ENCODE measurements around the gene ETV3L. TPM values are rescaled to one million over a fixed set of nuclear protein-coding genes. Genes with fewer than 3 reads are reported as not detected.
"Not testable (repeated sequence)": the region's sequence is repeated elsewhere in the genome, so short reads cannot be mapped to it uniquely, and the experiment has no call there.

Gene ETV3L
- total RNA-seq, 2 experiments from 2014 or later, result not detected

DNA sequence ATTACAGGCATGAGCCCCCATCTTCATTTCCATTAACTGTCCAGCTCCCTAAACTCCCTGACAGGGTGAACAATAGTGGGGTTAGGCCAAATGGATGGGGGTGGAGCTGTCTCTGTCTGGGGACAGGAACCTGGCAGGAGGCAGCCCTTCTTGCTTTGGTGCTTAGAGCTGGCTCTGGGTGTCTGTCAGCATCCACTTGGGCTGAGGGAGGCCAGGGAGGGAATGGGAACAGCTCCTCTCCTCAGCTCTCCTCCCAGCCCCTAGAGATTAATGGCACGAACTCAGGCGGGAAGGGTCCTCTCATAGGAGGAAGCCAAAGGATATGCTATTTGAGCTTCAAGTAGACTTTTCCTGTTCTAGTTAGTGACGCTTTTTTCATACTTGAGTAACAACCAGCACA, 11.1 kb upstream of the ETV3L start:
- no peak overlapping the region for H3K4me3 Mint-ChIP-seq
- POLR2A ChIA-PET, result no interaction called here
- peaks cover 30% of the 10 kb centered on the region for H3K27me3 Mint-ChIP-seq

DNA sequence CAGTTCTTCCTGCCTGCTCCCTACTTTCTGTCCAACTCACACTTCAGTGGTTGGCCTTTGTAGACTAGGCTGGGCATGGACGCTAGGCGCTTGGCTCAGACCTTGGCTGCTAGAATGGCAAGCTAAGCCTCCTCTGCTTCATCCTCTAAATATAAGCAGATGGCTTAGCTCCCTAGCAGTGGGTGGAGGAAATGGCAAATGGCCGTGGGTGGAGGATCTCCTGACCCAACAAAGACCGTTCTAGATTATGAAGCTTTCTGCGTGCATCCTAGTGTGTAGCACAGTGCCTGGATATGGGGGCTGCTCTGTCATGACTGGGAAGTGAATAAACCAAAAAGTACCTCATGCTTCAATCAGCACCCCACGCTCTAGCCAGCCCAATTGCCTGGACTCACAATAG, 10.4 kb upstream of the ETV3L start:
- ChIA-PET CTCF (interaction anchor here (0.7 to 2.5 kb wide), 4 partner anchors 12 to 31 kb away, joined by 3 to 13 read pairs (median 5); no protein-coding TSS in a partner anchor), POLR2A (no interaction called here)
- no peaks in the 10 kb centered on the region for H3K36me3 Mint-ChIP-seq (ENCODE audit: low read depth)
- H3K4me3 Mint-ChIP-seq, result no peak overlapping the region
- peaks cover 4% of the 10 kb centered on the region for H3K4me1 Mint-ChIP-seq
- DNase-seq, result no peak
- peaks cover 30% of the 10 kb centered on the region for H3K27me3 Mint-ChIP-seq
- H3K9me3 Mint-ChIP-seq, result no peaks in the 10 kb centered on the region
- H3K27ac Mint-ChIP-seq, result no peak overlapping the region

More for the DNA sequence above, 11.1 kb upstream of the ETV3L start:
- Mint-ChIP-seq H3K9me3 (no peaks in the 10 kb centered on the region), H3K4me1 (peaks cover 4% of the 10 kb centered on the region), H3K27ac (no peak overlapping the region), H3K36me3 (ENCODE audit: low read depth) (no peaks in the 10 kb centered on the region)
- no peak for DNase-seq
- CTCF ChIA-PET, result interaction anchor here (1.1 to 2.5 kb wide), 2 partner anchors 20 to 30 kb away, joined by 3 to 13 read pairs; no protein-coding TSS in a partner anchor

DNA sequence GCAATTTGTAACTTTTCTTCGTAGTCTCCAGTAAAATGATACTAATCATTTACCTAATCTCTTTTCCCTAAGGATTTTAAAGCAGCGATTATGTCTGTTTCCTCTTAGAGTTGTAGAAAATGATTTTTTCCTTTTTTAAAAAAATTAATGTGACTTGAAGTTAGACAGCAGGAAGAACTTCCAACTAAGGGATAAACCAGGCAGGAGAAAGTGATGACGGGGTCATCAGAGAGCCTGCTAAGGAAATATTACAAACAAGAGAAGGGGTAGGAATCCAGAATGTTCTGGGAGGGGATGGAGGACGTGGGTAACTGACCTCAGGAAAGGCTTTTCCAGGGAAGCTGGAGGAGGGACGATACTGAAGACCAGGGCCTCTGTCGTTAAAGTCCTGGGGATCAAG, 8.8 kb upstream of the ETV3L start:
- H3K4me1 Mint-ChIP-seq, result peaks cover 4% of the 10 kb centered on the region
- H3K27ac Mint-ChIP-seq, result no peak overlapping the region
- H3K9me3 Mint-ChIP-seq, result no peaks in the 10 kb centered on the region
- no peaks in the 10 kb centered on the region for H3K36me3 Mint-ChIP-seq (ENCODE audit: low read depth)
- H3K27me3 Mint-ChIP-seq, result peaks cover 42% of the 10 kb centered on the region
- DNase-seq, result no peak
- H3K4me3 Mint-ChIP-seq, result no peak overlapping the region
- ChIA-PET POLR2A (no interaction called here), CTCF (interaction anchor here (0.5 to 3.7 kb wide), 2 partner anchors 18 to 310 kb away, joined by 3 to 19 read pairs; no protein-coding TSS in a partner anchor)

DNA sequence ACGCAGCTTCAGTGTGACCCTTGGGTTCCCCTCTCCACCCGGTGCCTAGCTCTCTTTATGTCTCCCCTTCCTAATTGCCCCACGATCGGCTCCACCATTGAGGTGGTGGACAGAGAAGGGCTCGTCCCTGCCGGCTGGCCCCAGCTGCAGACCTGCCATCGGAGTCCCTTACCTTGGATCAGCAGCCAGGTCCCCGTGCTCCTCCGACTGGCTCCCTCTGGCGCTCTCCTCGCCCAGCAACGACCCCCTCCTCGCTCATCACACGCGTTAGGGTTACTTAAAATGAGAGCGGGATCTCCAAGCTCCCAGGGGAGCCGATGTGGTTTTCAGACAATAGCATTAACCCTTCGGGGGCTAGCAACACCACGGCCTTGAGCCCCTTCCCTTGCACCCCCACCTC, 8.1 kb upstream of the ETV3L start:
- no peak for DNase-seq
- Mint-ChIP-seq H3K36me3 (ENCODE audit: low read depth) (no peaks in the 10 kb centered on the region), H3K9me3 (no peaks in the 10 kb centered on the region), H3K4me3 (no peak overlapping the region), H3K27ac (no peak overlapping the region), H3K4me1 (peaks cover 4% of the 10 kb centered on the region), H3K27me3 (peaks cover 48% of the 10 kb centered on the region)
- ChIA-PET POLR2A (no interaction called here), CTCF (interaction anchor here (0.9 to 3.7 kb wide), 3 partner anchors 17 to 49 kb away, joined by 3 to 19 read pairs (median 6); no protein-coding TSS in a partner anchor)

DNA sequence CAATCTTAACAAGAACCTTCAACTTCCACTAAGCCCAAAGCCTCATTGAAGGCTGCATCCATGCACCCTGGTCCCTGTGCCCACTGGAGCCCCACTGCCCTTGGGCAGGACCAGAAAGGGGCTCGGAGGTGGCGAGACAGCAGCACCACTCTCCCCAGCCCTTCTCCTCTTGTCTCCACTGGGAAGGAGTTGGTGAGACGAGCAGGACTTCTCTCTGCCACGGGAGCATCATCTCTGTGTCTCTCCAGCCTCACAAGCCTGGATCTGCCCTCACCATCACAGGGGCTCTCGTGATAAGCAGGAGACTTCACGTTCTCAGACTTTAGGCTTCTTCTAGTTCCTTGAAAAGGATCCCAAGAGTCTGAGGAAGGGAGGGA, 7.2 kb upstream of the ETV3L start:
- Mint-ChIP-seq H3K27me3 (peaks cover 49% of the 10 kb centered on the region), H3K9me3 (no peaks in the 10 kb centered on the region), H3K36me3 (ENCODE audit: low read depth) (no peaks in the 10 kb centered on the region), H3K4me3 (no peak overlapping the region), H3K4me1 (peaks cover 4% of the 10 kb centered on the region), H3K27ac (no peak overlapping the region)
- DNase-seq, result no peak
- CTCF ChIA-PET, result interaction anchor here (0.7 to 3.7 kb wide), 4 partner anchors 16 to 49 kb away, joined by 3 to 19 read pairs (median 3); no protein-coding TSS in a partner anchor
- POLR2A ChIA-PET, result no interaction called here

DNA sequence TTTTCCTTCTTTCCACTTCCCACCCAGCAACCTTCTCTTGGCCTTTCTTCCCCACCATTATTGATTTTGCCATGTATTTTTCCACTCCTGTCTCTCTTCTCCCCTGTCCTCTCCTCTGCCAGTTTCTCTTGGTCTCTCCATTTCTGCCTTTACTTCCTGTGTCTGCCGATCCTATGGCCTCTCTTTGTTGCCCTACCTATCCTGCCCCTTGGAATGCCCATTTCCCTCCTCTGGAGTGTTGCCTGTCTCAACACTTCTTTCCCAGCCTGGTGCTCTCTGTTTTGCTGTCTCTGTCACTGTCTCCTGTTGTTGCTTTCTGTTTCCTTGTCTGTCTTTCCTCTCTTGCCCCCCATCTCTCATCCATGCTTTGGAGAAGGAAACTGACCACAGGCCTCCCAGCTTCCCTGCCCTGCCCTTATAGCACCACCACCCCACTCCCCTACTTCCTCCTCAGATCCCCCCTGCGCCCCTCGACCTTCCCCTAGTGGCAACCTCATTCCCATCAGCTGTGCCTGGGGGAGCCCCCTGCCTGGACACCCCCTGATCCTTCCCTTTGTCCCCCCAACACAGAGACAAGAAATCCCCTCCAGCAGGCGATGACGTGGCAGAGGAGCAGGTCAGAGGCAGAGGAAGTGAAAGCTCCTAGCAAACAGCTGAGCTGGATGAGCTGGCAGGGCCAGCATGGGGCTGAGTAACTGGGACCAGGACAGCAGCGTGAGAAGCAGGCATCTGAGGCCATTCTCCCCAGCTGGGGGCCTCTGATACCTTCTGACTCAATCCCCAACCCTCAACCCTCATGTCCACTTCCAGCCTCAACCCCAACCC, 6.6 kb upstream of the ETV3L start:
- CTCF ChIA-PET, result interaction anchor here (0.7 to 3.7 kb wide), 4 partner anchors 16 to 50 kb away, joined by 3 to 19 read pairs (median 3); no protein-coding TSS in a partner anchor
- peaks cover 47% of the 10 kb centered on the region for H3K27me3 Mint-ChIP-seq
- POLR2A ChIA-PET, result interaction anchor here (0.6 kb wide), 1 partner anchor 31 kb away, joined by 3 read pairs; no protein-coding TSS in a partner anchor
- no peak overlapping the region for H3K4me3 Mint-ChIP-seq
- H3K4me1 Mint-ChIP-seq, result peaks cover 4% of the 10 kb centered on the region
- H3K9me3 Mint-ChIP-seq, result no peaks in the 10 kb centered on the region
- no peak overlapping the region for H3K27ac Mint-ChIP-seq
- H3K36me3 Mint-ChIP-seq (ENCODE audit: low read depth), result no peaks in the 10 kb centered on the region
- no peak for DNase-seq

DNA sequence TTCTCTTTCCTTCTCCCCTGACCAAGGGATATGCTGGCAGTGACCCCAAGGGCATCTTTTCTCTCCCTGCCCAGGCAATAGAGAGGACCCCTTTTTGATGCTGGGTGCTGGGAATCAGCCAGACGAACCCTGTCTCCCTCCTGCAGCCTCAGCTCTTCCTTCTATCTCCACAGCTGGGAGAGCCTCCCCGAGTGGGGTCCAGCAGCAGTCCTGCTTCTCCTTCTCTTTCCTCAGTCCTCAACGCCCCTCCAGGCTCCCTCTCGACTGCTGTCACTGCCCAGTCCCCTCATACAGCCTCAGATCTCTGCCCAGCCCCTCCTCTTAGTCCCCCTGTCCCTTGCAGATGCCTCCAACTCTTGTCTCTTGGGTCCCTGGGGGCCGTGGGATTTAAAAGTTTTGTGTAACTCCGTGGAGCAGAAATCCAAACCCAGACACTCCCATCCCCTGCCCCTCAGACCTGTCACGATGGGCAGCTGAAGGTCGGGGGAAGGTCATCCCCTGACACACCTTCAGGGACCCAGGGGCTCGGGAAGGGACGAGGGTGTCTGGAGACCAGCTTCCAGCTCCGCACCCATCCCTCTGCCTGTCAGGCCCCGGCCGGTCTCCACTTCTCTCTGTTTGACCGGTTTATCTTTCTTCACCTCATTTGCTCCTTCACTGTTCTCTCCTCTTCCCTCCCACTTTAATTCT, 5.8 kb upstream of the ETV3L start:
- CTCF ChIA-PET, result interaction anchor here (0.7 to 3.7 kb wide), 3 partner anchors 8 to 36 kb away, joined by 3 to 19 read pairs (median 3); no protein-coding TSS in a partner anchor
- no peak overlapping the region for H3K27ac Mint-ChIP-seq
- POLR2A ChIA-PET, result interaction anchor here (0.6 kb wide), 1 partner anchor 31 kb away, joined by 3 read pairs; no protein-coding TSS in a partner anchor
- no peak for DNase-seq
- H3K4me1 Mint-ChIP-seq, result peaks cover 4% of the 10 kb centered on the region
- H3K4me3 Mint-ChIP-seq, result no peak overlapping the region
- H3K27me3 Mint-ChIP-seq, result peaks cover 47% of the 10 kb centered on the region
- H3K36me3 Mint-ChIP-seq (ENCODE audit: low read depth), result no peaks in the 10 kb centered on the region
- no peaks in the 10 kb centered on the region for H3K9me3 Mint-ChIP-seq

DNA sequence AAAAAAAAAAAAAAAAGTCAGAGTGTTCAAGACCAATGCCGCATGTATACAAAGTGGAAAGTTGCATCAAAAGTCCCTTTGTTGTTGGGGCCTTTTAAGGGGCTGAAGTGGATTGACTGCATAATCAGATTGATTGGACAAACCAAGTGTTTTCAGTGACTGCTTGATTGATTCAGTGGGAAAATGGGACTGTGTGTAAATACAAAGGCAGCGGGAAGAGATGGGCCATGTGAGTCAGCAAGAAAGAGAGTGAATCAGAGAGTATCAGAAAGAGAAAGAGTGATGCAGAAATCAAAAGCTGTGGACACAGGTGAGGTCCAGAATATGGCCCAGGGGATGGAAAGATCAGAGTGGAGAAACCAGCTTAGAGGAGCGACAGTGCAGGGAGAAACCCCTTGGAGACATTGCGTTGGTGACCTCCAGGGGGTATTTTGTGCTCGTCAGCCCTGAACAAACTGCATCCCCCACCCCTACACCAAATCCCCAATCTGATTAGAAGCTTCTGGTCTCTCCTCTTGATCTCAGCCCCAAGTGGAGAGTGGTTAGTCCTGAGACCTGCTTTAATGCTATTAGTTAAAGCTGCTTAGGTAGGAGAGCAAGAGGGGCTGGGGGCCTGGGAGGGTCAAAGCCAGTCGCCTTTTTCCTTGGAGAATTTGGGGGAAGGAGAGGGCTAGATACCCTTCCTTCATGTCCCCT, 5.1 kb upstream of the ETV3L start:
- ChIA-PET CTCF (interaction anchor here (0.6 to 3.7 kb wide), 3 partner anchors 9 to 1974 kb away, joined by 3 to 19 read pairs (median 3); no protein-coding TSS in a partner anchor), POLR2A (no interaction called here)
- H3K36me3 Mint-ChIP-seq (ENCODE audit: low read depth), result no peaks in the 10 kb centered on the region
- DNase-seq, result no peak
- H3K9me3 Mint-ChIP-seq, result no peaks in the 10 kb centered on the region
- H3K4me1 Mint-ChIP-seq, result peaks cover 4% of the 10 kb centered on the region
- H3K27me3 Mint-ChIP-seq, result peaks cover 47% of the 10 kb centered on the region
- no peak overlapping the region for H3K27ac Mint-ChIP-seq
- no peak overlapping the region for H3K4me3 Mint-ChIP-seq

DNA sequence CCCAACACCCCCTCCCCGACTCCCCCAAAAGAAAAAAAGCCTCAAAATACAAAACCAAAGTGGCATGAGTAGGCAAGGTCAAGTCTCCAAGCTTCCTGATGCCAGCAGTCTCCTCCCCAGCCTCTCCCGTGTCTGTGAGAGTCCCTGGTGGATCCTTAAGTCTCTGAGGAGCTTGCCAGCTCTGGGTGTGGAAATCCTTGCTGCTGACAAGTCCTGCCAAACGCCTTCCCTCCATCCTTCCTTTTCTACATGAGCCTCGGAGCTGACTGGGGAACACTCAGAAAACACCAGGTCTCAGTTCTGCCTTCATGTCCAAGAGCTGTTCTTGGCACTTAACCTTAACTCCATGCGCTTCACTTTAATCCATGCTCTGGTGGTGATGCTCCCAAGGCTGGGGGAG, 3.7 kb upstream of the ETV3L start:
- POLR2A ChIA-PET, result no interaction called here
- Mint-ChIP-seq H3K4me1 (peaks cover 6% of the 10 kb centered on the region), H3K4me3 (no peak overlapping the region), H3K27ac (no peak overlapping the region), H3K9me3 (no peaks in the 10 kb centered on the region), H3K36me3 (ENCODE audit: low read depth) (no peaks in the 10 kb centered on the region), H3K27me3 (peaks cover 38% of the 10 kb centered on the region)
- CTCF ChIA-PET, result interaction anchor here (0.9 to 1.7 kb wide), 3 partner anchors 13 to 53 kb away, joined by 4 to 6 read pairs (median 5); no protein-coding TSS in a partner anchor
- no peak for DNase-seq

DNA sequence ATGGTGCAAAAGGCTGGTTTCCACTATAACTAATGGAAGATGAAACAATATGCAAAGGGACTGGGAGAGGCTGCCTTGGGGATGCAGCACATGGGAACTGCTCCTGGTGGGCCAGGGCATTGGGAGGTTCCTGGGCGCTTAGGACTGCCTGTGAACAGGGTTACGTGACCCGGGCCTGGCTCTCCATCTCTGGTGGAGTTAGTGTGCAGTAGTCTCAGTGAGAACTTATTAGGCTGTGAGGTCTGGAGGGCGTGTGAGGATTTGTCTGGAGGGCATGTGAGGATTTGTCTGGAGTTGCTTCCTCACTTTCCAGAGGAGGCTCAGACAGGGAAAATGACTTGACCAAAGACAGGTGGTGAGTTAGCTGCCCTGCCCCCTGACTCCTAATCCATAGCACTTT, 1.5 kb upstream of the ETV3L start:
- CTCF ChIA-PET, result interaction anchor here (1.8 kb wide), 1 partner anchor 24 kb away, joined by 3 read pairs; no protein-coding TSS in a partner anchor
- peaks cover 28% of the 10 kb centered on the region for H3K27me3 Mint-ChIP-seq

DNA sequence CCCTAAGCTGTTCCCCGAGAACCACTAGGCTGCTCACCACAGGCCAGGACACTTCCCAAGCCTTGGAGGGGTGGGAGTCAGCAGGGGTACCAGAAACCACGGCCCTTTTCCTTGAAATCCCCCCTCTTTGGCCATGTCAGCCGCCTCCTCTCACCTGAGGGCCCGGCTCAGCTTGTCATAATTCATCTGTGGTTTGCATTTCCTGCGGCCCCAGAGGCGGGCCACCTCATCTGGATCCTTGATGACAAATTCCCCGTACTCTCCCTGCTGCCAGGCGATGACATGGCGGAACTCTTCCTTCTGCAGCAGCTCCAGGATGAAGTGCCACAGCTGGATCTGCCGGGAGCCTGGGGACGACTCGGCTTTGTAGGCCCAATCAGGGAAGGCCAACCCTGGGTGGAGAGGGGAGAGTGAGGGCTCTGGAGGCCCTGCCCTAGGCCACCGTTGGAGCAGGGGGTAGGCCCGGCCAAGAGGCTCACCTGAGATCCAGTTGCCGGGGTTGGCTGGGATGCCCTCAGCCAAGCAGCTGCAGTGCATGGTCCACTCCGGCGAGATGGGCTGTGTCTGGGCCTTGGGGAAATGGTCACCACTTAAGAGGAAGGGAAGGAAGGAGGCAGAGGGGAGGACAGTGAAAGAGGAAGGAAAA, 498 bp downstream of the ETV3L start:
- CTCF ChIA-PET, result interaction anchor here (0.6 to 1.4 kb wide), 4 partner anchors 10 to 57 kb away, joined by 3 to 5 read pairs (median 3); no protein-coding TSS in a partner anchor
- DNase-seq; H3K36me3 Mint-ChIP-seq (ENCODE audit: low read depth); H3K4me3 Mint-ChIP-seq; H3K27ac Mint-ChIP-seq; POLR2A ChIA-PET; H3K4me1 Mint-ChIP-seq; H3K9me3 Mint-ChIP-seq: not testable (repeated sequence)
- H3K27me3 Mint-ChIP-seq, result peaks cover 17% of the 10 kb centered on the region

More for the DNA sequence above, 1.5 kb upstream of the ETV3L start:
- no peak for DNase-seq
- Mint-ChIP-seq H3K4me1 (peaks cover 3% of the 10 kb centered on the region), H3K9me3 (no peaks in the 10 kb centered on the region), H3K36me3 (ENCODE audit: low read depth) (no peaks in the 10 kb centered on the region), H3K4me3 (no peak overlapping the region), H3K27ac (no peak overlapping the region)
- POLR2A ChIA-PET, result no interaction called here

DNA sequence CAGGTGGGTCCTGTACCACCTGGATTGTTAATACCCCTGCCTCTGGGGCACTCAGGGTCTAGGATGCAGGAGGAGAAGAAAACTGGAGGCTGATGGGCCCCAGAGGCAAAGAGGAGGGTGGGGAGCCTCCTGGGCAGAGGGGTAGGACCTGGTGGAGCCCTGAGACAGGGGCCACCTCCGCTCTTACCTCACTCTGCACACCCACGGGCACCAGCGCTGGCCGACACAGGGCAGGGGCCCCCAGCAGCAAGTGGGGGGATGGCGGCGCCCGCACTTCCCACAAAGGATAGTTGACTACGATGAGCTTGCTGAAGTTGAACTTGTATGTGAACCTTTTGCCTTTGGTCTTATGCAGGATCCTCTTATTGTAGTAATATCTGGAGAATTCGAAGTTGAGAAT, 1.1 kb downstream of the ETV3L start:
- ChIA-PET CTCF (interaction anchor here (1.1 to 1.4 kb wide), 2 partner anchors 49 to 58 kb away, joined by 3 to 5 read pairs; no protein-coding TSS in a partner anchor), POLR2A (no interaction called here)
- H3K4me1 Mint-ChIP-seq, result peaks cover 2% of the 10 kb centered on the region
- H3K4me3 Mint-ChIP-seq, result no peak overlapping the region
- H3K9me3 Mint-ChIP-seq, result no peaks in the 10 kb centered on the region
- H3K27me3 Mint-ChIP-seq, result peaks cover 12% of the 10 kb centered on the region
- no peak for DNase-seq
- no peak overlapping the region for H3K27ac Mint-ChIP-seq
- no peaks in the 10 kb centered on the region for H3K36me3 Mint-ChIP-seq (ENCODE audit: low read depth)

Measured in activated CD4-positive, alpha-beta T cell treated with anti-CD3 and anti-CD28 coated beads, Interleukin-2, amount 10 ng/mL, durations not matched to agents 7 days and 5 days (primary cell).